Stomach (tissue), 4 donors: ENCODE results near the gene FBXL5.

Experiments used
- CTCF ChIP-seq, 7 experiments: fragments of 450-650 bp in 4 of 7; fragments of 200-600 bp in 3 of 7; sonication (generic) in 3 of 7; IDR thresholded peaks; one replicate each; pipeline ENCODE4 v1.5.1; 2016 to 2019; ENCODE audit warnings: antibody characterized with exemption in 7 of 7, control low read depth in 2 of 7, mild to moderate bottlenecking in 1 of 7
- POLR2A ChIP-seq, 4 donors: fragments of 450-650 bp; IDR thresholded peaks; one replicate each; pipeline ENCODE4 v1.6.1; 2016; ENCODE audit warnings: antibody characterized with exemption in 4 of 4, control low read depth in 2 of 4, mild to moderate bottlenecking in 1 of 4, moderate library complexity in 1 of 4

GRCh38 chr4:15636818-15637217, 18.3 kb downstream of the FBXL5 start:
- no peak for TF ChIP-seq CTCF (IDR thresholded peaks at IDR 0.05)
- TF ChIP-seq POLR2A (IDR thresholded peaks at IDR 0.05): no peak
